MCF 10A (cell line): ENCODE results near the gene TSC22D1. TPM values are rescaled to one million over a fixed set of nuclear protein-coding genes. Genes with fewer than 3 reads are reported as not detected.

ENCODE experiments used
- BruUV-seq: library from RNA; stranded (reverse); fragments of 400-500 nt; replicated peaks from 2 replicates; lab custom pipeline; 2021; lab: Mats Ljungman, UMichigan
- CTCF ChIA-PET: fragments of 300-600 bp; sonication (Branson Sonifier 250); formaldehyde crosslinking; extraction: SDS; loops from one replicate; lab custom pipeline; 2021; ENCODE audit warnings: antibody characterized with exemption, inconsistent platforms; lab: Yijun Ruan, JAX
- POLR2A ChIA-PET: fragments of 300-600, 350-650 bp; sonication (Branson Sonifier 250); formaldehyde crosslinking; extraction: SDS; loops from one replicate; lab custom pipeline; 2020; ENCODE audit warnings: antibody characterized with exemption, inconsistent platforms; lab: Yijun Ruan, JAX
- DNase-seq: peaks from one replicate; pipeline ENCODE4 v3.0.0-alpha.2; 2018; ENCODE audit not compliant: unreplicated experiment
- H3K27ac Mint-ChIP-seq: one replicate; pipeline ENCODE4 v1.8.0; 2022; ENCODE audit warnings: mild to moderate bottlenecking, low read depth, mixed read lengths; ENCODE audit not compliant: unreplicated experiment
- H3K27me3 Mint-ChIP-seq: one replicate; pipeline ENCODE4 v1.8.0; 2022; ENCODE audit warnings: mixed read lengths; ENCODE audit not compliant: insufficient read depth, unreplicated experiment
- H3K36me3 Mint-ChIP-seq: one replicate; pipeline ENCODE4 v1.8.0; 2022; ENCODE audit warnings: mild to moderate bottlenecking, moderate library complexity, mixed read lengths; ENCODE audit not compliant: insufficient read depth, unreplicated experiment
- H3K4me1 Mint-ChIP-seq: one replicate; pipeline ENCODE4 v1.8.0; 2022; ENCODE audit warnings: mixed read lengths; ENCODE audit not compliant: insufficient read depth, unreplicated experiment
- H3K4me3 Mint-ChIP-seq: one replicate; pipeline ENCODE4 v1.8.0; 2022; ENCODE audit warnings: mild to moderate bottlenecking, moderate library complexity, mixed read lengths; ENCODE audit not compliant: unreplicated experiment
- H3K9me3 Mint-ChIP-seq: one replicate; pipeline ENCODE4 v1.8.0; 2022; ENCODE audit warnings: mixed read lengths; ENCODE audit not compliant: unreplicated experiment
- intact Hi-C: fragments of 100-400 bp; cut with micrococcal nuclease; formaldehyde crosslinking; loops from 2 replicates; pipeline ENCODE4 v1.14.1; 2022
- total RNA-seq: library from RNA; stranded (reverse); gene quantifications from 2 replicates; pipeline ENCODE4 v1.2.3, GENCODE V29; 2022
- TF ChIP-seq, protein P1 (sequence below): fragments of 200-600 bp; IDR thresholded peaks from one replicate; pipeline ENCODE4 v1.8.0; 2022; ENCODE audit warnings: antibody characterized with exemption, mild to moderate bottlenecking; ENCODE audit not compliant: unreplicated experiment

TSC22D1 gene
- total RNA-seq, 1 experiment from 2014 or later: 153 TPM

DNA sequence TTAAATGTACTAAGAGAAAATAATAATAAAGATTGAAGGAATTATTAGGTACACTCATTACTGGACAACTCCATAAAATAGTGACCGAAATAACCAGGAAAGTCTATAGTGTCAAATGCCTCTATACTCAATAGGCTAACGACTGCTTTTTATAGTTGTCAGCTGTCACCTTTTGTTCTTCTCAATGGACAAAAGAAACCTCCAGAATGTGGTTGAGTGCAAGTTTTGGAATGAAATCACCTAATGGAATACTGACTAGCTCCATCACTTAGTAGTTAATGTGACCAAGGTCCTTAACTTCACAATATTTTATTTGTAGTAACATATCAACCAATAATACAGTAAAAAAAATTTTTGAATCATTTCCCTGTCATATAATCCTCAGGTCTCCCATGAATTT is 18.1 kb downstream of the TSC22D1 start:
- intact Hi-C loops: no loop called here
- Mint-ChIP-seq H3K9me3 (no peaks in the 10 kb centered on the region), H3K27me3 (no peaks in the 10 kb centered on the region), H3K4me3 (no peak overlapping the region), H3K27ac (no peak overlapping the region), H3K4me1 (peaks cover 5% of the 10 kb centered on the region), H3K36me3 (peaks cover 12% of the 10 kb centered on the region)
- ChIA-PET POLR2A (interaction anchor here (0.6 to 1.0 kb wide), 4 partner anchors 17 to 258 kb away, joined by 3 read pairs; no protein-coding TSS in a partner anchor), CTCF (interaction anchor here (1.0 kb wide), 1 partner anchor 32 kb away, joined by 3 read pairs; no protein-coding TSS in a partner anchor)
- BruUV-seq: no TSS peak
- TF ChIP-seq, protein P1, sequence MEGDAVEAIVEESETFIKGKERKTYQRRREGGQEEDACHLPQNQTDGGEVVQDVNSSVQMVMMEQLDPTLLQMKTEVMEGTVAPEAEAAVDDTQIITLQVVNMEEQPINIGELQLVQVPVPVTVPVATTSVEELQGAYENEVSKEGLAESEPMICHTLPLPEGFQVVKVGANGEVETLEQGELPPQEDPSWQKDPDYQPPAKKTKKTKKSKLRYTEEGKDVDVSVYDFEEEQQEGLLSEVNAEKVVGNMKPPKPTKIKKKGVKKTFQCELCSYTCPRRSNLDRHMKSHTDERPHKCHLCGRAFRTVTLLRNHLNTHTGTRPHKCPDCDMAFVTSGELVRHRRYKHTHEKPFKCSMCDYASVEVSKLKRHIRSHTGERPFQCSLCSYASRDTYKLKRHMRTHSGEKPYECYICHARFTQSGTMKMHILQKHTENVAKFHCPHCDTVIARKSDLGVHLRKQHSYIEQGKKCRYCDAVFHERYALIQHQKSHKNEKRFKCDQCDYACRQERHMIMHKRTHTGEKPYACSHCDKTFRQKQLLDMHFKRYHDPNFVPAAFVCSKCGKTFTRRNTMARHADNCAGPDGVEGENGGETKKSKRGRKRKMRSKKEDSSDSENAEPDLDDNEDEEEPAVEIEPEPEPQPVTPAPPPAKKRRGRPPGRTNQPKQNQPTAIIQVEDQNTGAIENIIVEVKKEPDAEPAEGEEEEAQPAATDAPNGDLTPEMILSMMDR: no peak
- no peak for DNase-seq

DNA sequence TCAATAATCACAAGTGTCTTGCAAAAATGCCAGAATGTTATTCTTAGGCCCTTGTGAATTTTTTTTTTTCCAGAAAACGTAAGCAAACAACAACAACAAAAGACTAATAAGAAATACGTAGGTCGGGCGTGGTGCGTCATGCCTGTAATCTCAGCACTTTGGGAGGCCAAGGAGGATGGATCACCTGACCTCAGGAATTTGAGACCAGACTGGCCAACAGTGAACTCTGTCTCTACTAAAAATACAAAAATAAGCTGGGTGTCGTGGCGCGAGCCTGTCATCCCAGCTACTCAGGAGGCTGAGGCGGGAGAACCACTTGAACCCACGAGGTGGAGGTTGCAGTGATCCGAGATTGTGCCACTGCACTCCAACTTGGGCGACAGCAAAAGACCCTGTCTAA is 20.9 kb downstream of the TSC22D1 start:
- H3K4me1 Mint-ChIP-seq: peaks cover 5% of the 10 kb centered on the region

DNA sequence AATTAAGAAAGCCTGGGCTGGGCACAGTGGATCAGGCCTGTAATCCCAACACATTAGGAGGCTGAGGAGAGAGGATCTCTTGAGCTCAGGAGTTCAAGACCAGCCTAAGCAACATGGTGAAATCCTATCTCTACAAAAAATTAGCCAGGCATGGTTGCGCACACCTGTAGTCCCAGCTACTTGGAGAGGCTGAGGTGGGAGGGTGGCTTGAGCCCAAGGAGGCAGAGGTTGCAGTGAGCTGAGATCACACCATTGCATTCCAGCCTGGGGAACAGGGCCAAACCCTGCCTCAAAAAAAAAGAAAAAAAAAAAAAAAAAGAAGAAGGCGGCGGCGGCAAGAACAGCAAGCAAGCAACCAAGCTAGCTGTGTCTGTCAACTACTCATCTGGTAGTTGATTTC is 26.7 kb downstream of the TSC22D1 start:
- ChIA-PET POLR2A (interaction anchor here (1.2 kb wide), 2 partner anchors 10 to 25 kb away, joined by 3 to 5 read pairs; no protein-coding TSS in a partner anchor), CTCF (interaction anchor here (0.7 kb wide), 2 partner anchors 194 to 252 kb away, joined by 3 read pairs; no protein-coding TSS in a partner anchor)

More for the DNA sequence above, 20.9 kb downstream of the TSC22D1 start:
- peaks cover 12% of the 10 kb centered on the region for H3K36me3 Mint-ChIP-seq
- H3K27ac Mint-ChIP-seq: no peak overlapping the region
- H3K27me3 Mint-ChIP-seq: no peaks in the 10 kb centered on the region
- ChIA-PET POLR2A (interaction anchor here (0.9 to 1.2 kb wide), 2 partner anchors 14 to 39 kb away, joined by 3 to 4 read pairs; no protein-coding TSS in a partner anchor), CTCF (interaction anchor here (0.6 kb wide), 1 partner anchor 23 kb away, joined by 3 read pairs; no protein-coding TSS in a partner anchor)
- intact Hi-C loops: no loop called here
- H3K4me3 Mint-ChIP-seq: no peak overlapping the region
- TF ChIP-seq, protein P1: no peak
- H3K9me3 Mint-ChIP-seq: no peaks in the 10 kb centered on the region
- BruUV-seq: no TSS peak
- no peak for DNase-seq

DNA sequence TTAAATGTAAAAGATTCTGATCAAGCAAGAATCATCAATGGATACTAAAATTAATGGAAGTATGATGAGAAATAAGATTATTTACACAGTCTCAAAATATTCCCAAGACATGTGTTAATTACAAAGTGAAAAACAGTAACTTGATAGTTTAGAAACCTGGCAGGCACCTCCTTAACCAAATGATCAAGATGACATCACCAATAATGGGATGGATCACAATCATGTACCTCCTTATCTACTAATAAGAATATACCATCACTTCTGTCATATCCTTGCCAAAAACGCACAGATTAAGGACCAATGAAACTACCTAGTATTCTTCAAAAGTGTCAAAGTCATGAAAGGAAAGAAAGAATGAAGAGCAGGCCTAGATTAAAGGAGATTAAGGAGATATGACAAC is 30.0 kb downstream of the TSC22D1 start:
- Mint-ChIP-seq H3K9me3 (no peaks in the 10 kb centered on the region), H3K27ac (no peak overlapping the region), H3K27me3 (no peaks in the 10 kb centered on the region), H3K36me3 (no peaks in the 10 kb centered on the region), H3K4me1 (no peaks in the 10 kb centered on the region), H3K4me3 (no peak overlapping the region)
- intact Hi-C loops: no loop called here
- no TSS peak for BruUV-seq
- no peak for DNase-seq
- ChIA-PET POLR2A (interaction anchor here (1.3 kb wide), 1 partner anchor 21 kb away, joined by 4 read pairs; no protein-coding TSS in a partner anchor), CTCF (no interaction called here)
- TF ChIP-seq, protein P1: no peak

More for the DNA sequence above, 26.7 kb downstream of the TSC22D1 start:
- BruUV-seq: no TSS peak
- no peak for DNase-seq
- H3K27ac Mint-ChIP-seq: no peak overlapping the region
- H3K9me3 Mint-ChIP-seq: no peaks in the 10 kb centered on the region
- TF ChIP-seq, protein P1: no peak
- no peaks in the 10 kb centered on the region for H3K27me3 Mint-ChIP-seq
- H3K4me1 Mint-ChIP-seq: peaks cover under 1% of the 10 kb centered on the region
- peaks cover 1% of the 10 kb centered on the region for H3K36me3 Mint-ChIP-seq
- H3K4me3 Mint-ChIP-seq: no peak overlapping the region
- intact Hi-C loops: no loop called here
